ENCODE data around the gene TSC22D4.
"Not testable (repeated sequence)": the region's sequence is repeated elsewhere in the genome, so short reads cannot be mapped to it uniquely, and the experiment has no call there.

The TSC22D4 gene

DNA sequence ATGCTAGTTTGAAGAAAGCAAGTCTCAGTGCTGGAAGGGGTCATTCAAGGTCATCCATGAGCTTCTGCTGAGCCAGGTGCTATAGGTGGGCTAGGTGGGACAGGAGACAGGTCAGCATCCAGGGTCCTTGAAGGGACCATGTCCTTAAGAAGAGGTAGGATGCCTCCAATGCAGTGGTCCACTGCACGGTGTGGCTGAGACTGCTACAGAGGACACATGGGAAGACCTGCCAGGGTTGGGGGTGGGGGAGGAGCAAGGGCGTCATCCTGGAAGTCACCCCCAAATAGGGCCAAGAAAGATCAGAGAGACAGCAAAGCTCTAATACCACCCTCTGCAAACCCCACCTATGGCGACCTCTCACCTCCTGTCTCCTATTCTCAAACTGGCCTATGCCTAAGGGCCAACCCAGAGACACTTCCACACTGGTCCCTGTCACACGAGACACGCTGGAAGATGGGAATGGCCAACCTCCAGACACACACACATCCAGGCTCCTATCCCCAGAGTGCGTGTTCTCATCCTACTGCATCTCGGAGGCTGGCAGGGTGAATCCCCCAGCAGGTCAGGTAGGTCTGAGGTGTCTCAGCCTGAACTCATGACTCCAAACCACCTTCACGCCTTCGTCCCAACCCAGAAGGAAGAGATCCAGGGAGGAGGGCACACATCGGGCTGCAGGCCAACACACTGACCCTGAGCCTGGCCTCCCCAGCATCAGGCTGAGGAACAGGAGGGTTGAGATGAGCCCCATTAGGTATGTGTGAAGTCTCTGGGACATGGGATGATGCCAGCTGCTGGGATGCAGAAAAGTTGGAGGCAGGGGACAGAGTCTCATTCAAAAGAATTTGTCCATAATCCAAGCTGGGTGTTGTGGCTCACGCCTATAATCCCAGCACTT is 37.1 kb downstream of the TSC22D4 start:
- no peak for DNase-seq

DNA sequence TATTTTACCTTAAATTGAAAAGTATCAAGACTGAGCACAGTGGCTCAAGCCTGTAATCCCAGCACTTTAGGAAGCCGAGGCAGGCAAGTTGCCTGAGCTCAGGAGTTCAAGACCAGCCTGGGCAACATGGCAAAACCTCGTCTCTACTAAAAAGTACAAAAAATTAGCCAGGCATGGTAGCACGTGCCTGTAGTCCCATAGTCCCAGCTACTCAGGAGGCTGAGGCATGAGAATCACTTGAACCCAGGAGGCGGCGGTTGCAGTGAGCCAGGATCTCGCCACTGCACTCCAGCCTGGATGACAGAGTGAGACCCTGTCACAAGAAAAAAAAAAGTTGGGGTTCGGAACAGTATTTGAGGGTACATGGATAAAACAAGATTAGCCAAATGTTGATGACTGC is 39.8 kb downstream of the TSC22D4 start:
- not testable (repeated sequence) for DNase-seq

DNA sequence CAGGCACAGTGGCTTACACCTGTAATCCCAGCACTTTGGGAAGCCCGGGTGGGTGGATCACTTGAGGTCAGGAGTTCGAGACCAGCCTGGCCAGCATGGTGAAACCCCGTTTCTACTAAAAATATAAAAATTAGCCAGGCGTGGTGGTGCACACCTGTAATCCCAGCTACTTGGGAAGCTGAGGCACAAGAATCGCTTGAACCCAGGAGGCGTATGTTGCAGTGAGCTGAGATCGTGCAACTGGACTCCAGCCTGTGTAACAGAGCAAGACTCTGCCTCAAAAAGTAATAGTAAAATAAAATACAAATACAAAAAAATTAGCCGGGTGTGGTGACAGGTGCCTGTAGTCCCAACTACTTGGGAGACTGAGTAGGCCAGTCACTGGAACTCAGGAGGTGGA is 40.3 kb downstream of the TSC22D4 start:
- not testable (repeated sequence) for DNase-seq

DNA sequence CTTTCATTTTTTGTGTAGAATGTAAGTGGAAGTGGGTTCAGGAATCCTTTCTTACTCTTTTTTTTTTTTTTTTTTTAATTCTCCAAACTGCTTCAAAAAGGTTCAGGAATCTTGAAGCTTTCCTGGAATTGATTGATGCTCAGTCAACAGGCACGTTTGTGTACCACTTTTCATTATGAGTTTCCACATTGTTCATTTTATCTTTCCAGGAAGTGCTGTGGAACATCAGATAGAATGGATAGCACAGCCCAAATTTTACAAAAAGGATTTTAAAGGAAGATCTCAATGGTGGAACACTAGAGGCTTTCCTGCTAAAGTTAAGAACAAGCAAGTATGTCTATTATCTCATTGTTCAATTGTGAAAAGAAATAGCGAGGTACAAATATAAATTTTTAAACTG is 40.8 kb downstream of the TSC22D4 start:
- no peak for DNase-seq

DNA sequence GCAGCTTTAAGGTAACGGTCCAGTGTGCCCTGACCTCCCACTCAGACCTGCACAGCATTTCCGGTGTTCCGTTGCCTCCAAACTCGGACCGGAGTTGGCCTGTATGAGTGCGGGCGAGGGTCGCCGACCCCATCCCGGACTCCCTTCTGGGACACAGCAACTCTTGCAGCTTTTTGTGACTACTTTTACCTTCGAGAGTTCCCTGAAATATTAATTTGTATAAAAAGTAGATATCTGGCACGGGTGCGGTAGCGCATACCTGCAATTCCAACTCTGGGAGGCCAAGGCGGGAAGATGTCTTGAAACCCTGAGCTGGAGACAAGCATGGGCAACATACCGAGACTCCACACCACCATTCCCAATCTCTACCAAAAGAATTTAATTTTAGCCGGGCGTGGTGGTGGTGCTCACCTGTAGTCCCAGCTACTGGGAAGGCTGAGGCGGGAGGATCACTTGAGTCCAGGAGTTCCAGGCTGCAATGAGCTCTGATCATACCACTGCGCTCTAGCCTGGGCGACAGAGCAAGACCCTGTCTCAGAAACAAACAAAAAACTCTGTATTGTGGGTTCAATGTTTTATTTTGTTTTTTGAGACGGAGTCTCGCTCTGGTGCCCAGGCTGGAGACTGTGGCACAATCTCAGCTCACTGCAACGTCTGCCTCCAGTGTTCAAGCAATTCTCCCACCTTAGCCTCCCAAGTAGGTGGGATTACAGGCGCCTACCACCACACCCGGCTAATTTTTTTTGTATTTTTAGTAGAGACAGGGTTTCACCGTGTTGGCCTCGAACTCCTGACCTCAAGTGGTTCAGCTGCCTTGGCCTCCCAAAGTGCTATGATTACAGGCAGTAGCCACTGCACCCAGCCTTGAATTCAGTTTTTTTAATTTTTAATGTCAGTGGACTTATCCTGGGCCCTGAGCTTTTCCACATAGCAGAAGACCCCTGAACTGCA is 41.6 kb downstream of the TSC22D4 start:
- no peak for DNase-seq

DNA sequence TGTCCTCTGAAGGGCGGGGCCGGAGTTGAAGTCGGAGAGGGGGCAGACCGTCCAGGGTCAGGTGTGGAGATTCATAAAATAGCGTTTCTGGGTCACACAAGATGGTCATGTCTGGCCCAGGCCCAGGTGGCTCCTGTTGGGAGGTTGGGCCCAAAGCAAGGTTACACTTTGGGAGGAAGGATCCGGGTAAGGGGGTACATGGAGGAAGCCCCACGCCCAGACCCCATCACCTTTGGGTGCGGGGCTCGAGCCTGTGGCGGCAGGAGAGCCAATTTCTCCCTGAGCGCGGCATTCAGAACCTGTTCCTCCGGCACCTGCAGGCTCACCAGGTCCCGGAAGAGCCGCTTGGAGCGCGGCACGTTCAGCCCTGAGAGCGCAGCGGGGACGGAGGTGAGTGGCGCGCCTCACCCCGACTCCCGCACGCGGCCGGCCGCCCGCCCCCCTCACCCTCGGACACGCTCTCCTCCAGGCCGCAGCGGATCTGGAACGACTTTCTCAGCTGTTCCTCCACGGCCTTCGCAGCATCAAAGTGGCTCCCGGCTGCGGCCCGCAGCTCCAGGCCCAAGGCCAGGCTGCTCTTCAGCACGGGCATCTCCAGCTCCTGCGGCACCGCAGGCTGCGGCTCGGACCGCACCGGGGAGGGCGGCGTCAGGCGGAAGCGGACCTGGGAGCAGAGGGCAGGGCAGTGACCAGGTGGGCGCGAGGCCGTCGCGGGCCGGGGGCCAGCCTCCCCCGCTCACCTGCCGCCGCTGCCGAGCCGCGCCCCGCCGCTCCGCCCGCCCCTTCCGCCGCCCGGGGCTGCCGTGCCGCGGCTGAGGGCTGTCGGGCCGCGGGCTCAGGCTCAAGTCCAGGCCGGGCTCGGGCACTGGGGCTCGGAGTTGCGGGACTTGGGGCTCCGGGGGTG is 43.4 kb downstream of the TSC22D4 start:
- DNase-seq, result no peak

DNA sequence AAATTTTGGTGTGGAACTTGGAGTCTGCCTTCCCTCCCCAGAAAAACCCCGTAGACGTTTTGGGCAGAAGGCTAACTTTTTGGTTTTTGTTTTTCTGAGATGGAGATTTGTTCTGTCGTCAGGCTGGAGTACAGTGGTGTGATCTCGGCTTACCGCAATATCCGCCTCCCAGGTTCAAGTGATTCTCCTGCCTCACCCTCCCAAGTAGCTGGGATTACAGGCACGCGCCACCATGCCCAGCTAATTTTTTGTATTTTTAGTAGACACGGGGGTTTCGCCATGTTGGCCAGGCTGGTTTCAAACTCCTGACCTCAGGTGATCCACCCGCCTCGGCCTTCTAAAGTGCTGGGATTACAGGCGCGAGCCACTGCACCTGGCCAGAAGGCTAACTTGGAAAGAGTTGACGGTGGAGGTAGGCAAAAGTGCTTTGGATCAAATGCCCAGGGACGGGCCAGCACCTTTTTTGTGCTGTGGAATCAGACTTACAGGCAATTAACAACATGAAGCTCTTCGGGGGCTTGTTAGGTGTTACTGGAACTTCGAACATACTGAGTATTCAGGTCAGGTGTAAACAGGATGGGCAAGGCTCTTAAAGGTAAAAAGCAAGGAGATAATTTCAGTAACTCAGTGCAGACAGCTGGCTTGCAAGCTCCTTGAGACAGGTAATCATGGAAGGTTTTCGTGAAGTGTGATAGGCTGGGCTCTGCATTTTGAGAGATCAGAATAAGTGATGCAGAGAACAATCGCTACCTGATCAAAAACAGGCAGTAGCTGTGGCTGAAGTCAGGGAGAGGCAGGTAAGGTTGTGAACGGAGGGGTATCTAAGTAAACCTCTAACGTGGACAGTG is 44.5 kb downstream of the TSC22D4 start:
- DNase-seq, result no peak

DNA sequence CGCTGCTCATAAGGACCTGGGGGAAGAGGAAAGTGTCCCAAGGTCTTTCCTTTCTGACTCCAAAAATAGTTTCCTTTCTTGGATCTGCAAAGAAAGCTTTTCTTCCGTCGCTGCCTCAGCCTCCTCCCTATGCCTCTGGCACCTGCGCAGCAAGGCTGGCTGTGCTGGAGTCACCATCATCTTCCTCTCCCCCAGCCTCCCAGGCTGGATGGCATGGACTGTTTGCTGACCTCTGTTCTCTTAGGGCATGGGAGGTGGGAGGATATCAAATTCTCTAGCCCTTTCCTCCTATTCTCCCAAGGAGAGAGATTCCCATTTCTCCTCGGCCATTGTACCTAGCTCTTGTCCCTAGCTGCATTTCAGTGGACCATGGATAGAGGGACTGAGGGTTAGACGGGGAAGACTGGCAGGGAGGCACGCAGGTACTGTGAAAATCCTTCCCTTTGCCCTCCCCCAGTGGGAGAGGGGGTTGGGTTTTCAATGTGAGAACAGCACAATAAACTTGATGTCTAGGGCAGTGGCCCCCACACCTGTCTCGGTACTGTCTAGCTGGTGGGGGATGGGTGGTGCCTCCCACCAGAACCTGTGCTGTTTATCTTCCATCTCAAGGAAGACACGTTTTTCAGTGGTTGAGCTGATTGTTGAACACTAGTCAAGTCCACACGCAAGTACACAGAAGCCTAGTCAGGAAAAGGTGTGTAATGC is 45.3 kb downstream of the TSC22D4 start:
- DNase-seq, result no peak

DNA sequence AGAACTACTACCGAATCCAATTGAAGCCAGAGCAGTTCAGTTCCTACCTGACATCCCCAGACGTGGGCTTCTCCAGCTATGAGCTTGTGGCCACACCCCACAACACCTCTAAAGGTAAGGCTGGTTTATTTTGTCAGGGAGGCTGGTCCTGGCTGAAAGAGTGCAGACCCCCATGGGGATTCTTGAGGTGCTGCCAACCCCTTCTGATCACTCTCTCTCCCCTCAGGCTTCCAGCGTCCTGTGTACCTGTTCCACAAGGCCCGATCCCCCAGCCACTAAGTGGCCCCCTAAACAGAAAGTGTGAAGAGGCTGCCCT is 45.8 kb downstream of the TSC22D4 start:
- no peak for DNase-seq

DNA sequence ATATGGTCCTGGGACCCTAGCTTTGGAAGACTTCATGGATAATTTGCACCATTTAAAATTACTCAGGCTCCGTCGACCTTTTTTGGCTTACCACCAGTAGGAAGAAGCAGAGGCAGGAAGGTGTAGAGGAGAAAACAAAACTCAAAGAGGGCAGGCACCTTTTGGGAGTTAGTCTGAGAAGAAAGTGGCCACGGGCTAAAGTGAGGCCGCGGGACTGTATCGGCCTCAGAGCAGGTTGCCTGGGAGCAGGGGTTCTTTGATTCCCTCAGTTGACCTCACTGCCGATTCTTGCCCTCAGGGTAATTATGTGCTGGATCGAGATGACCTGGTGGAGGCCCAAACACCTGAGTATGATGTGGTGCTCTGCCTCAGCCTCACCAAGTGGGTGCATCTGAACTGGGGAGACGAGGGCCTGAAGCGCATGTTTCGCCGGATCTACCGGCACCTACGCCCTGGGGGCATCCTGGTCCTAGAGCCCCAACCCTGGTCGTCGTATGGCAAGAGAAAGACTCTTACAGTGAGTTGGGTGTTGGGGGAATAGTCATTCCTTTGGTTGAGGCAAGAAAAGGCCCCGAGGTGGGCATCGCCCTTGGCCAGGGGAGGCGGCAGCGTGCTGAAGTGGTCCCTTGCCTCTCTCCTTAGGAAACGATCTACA is 46.3 kb downstream of the TSC22D4 start:
- DNase-seq, result no peak

DNA sequence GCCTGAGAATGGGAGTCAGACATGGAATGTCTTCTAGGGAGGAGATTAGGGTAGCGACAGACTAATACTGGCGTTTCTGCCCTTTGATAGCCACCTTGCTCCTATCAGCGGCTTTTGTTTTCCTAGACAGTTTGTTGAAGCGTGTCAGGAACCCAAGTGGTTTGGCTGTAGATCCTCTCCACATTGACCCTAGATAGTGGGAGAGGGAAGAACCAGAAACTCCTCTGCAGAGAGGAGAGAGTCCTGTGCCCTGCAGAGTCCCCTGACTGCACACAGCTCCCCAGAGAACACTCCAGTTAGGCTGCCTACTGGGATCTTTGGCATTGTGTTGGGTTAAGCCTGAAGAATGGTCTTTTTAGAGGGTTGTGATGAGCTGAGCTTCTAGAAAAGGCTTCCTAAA is 47.0 kb downstream of the TSC22D4 start:
- no peak for DNase-seq

DNA sequence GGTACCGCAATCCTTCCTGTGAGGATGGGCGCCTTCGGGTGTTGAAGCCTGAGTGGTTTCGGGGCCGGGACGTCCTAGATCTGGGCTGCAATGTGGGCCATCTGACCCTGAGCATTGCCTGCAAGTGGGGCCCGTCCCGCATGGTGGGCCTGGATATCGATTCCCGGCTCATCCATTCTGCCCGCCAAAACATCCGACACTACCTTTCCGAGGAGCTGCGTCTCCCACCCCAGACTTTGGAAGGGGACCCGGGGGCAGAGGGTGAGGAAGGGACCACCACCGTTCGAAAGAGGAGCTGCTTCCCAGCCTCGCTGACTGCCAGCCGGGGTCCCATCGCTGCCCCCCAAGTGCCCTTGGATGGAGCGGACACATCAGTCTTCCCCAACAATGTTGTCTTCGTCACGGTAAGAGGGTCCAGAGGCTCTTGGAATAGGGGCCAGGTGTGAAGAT is 47.7 kb downstream of the TSC22D4 start:
- no peak for DNase-seq

DNA sequence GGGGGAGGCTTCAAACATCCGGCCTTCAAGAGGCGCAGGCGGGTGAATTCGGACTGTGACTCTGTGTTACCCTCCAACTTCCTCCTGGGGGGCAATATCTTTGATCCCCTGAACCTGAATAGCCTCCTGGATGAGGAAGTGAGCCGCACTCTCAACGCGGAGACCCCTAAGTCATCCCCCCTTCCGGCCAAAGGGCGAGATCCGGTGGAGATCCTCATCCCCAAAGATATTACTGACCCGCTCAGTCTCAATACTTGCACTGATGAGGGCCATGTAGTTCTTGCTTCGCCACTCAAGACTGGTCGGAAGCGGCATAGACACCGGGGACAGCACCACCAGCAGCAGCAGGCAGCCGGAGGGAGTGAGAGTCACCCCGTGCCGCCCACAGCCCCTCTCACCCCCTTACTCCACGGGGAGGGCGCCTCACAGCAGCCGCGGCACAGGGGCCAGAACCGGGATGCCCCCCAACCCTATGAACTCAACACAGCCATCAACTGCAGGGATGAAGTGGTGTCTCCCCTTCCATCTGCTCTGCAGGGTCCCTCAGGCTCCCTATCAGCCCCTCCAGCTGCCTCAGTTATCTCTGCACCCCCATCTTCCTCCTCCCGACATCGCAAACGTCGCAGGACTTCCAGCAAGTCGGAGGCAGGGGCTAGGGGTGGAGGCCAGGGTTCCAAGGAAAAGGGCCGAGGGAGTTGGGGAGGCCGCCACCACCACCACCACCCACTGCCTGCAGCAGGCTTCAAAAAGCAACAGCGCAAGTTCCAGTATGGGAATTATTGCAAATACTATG is 48.3 kb downstream of the TSC22D4 start:
- DNase-seq, result no peak

DNA sequence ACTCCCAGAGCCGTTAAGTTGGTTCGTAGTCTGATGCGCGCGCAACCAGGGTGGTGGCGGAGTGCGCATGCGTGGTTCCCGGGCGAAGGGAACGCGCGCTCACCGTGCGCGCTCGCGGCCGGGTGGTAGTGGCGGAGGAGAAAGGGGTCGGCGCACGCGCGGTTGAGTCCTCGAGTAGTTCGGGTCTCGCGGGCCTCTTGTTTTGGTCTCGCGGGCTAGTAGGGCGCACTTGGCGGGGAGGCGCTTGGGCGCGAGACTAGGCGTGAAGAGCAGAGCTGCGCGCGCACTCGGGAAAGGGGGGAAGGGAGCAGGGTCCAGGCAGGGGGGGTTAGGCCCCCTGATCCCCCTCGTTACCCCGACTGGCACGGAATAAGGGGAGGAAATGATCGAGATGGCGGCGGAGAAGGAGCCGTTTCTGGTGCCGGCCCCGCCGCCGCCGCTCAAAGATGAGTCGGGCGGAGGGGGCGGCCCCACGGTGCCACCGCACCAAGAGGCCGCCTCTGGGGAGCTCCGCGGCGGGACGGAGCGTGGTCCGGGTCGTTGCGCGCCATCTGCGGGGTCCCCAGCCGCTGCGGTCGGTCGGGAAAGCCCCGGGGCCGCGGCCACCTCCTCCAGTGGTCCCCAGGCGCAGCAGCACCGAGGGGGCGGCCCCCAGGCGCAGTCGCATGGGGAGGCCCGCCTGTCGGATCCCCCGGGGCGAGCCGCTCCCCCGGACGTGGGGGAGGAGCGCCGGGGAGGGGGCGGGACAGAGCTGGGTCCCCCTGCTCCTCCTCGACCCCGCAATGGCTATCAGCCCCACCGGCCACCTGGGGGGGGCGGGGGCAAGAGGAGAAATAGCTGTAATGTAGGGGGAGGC is 49.1 kb downstream of the TSC22D4 start, which contains the start of gene MEPCE:
Gene MEPCE, plus strand, starts transcription at position 195 of the 856 bp plus-strand sequence. Its CDS starts 188 bp downstream, at position 383.
- peak; percentile 96 for DNase-seq

DNA sequence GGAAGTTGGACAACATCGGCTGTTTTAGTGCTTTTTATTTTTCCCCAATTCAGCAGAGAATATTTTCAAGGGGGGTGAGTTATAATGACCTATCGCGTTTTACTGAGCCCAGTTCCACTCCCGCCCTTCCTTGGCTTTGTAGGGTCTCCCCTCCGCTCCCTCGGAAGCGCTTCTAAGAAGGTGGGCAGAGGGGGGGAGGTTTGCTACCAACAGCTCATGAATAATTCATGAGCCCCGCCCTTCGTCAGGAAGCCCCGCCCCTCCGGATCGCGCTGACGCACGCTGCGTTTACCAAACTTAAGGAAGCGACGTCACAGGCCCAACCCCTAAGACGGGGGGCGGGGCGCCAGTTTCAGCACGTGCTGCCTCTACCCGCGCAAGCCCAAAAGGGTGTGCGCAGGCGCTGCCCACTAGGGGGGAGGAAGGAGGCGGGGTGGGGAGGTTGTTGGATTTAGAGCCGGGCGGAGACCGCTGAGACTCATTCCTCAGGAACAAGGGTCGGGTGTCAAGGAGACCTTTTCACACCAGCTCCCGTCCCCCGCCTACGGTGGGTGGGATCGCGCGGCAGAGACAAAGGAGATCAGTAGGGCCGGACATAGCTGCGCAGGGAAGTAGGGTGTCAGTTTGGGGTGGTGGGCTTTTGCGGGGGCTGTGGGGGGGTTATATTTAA is 49.9 kb downstream of the TSC22D4 start:
- peak; percentile 99 for DNase-seq

DNA sequence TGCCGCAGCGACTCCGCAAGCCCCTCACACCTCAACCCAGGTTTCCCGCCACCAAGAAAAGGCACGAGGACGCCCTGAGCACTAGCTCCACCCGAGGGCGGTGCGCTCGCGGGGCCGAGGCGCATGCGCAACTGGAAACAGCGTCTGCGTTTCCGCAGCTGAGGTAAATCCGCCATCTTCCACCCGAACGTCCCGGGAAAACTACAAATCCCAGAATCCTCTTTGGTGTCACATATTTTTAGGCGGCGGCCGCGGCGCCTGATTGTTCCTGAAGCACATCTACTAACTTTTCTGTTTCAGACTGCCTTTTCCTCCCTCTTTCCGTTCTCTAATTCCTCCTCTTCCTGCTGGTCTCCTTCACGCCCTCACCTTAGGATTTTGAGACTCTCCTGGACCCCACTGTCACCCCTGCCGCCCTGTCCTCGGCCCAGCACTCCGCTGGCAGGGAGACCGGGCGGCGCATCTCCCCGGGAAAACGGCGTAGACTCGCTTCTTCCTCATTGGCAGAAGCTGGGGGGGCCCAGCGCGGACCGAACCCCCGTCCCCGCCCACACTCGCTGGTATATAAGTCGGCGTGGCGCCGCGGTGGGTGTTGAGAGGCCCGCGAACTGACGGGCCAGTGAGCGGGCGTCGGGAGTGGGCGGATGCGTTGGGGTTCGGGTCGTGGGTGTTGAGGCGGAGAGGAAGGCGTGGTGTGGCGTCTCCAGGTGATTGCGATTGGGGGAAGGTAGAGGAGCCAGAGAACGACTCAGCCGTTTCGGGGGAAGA is 50.6 kb downstream of the TSC22D4 start, which contains the start of gene ZCWPW1:
Gene ZCWPW1, minus strand, starts transcription at position 505 of the 768 bp plus-strand sequence. CDS start 8,054 bp downstream, outside the sequence.
- DNase-seq, result peak; percentile 96

DNA sequence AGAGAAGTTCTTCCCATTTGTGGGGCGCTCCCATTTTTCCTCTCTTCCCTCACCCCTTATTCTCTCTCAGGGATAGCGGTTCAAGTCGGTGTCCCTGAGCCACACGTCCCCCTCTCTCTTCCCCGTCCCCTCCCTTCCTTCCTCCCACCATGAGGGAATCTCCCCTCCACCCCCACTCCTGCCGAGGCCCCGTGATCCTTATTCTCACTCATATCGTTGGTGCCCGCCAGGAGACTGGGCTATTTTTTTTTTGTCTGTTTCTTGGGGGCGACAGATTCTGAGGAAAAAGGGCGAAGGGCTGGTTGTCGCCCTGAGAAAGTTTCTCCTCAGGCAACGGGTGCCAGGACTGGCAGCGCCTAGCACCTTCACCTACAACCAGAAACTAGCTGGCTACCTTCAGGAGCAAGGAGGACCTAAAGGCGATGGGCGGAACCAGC is 51.2 kb downstream of the TSC22D4 start:
- no peak for DNase-seq

Measured in NCI-H526 treated with DMSO at 0.1 percent for 48 hours (cell line).